Measurements from ENCODE around the gene ANKRD13A. TPM values are rescaled to one million over a fixed set of nuclear protein-coding genes. Genes with fewer than 3 reads are reported as not detected.
"Not testable (repeated sequence)": the region's sequence is repeated elsewhere in the genome, so short reads cannot be mapped to it uniquely, and the experiment has no call there.

Gene ANKRD13A
- polyA plus RNA-seq, 3 donors, result 10.2 to 16.8 (median 12.7) TPM

- WGBS, 3 donors, result 98% methylated on average over 4 of the region's 4 CpGs
- H3K27ac ChIP-seq (ENCODE audit: low read depth, low read length), result no peak overlapping the region
Observed at GRCh38 chr12:109972821-109973220, 26.4 kb upstream of the ANKRD13A start.

- 80 to 95% (median 94%) methylated on average over 5 of the region's 5 CpGs for WGBS, 3 donors
Observed at GRCh38 chr12:109981311-109981710, 17.9 kb upstream of the ANKRD13A start.

GRCh38 chr12:109982210-109982609, 17.0 kb upstream of the ANKRD13A start:
- H3K27ac ChIP-seq (ENCODE audit: low read depth, low read length), result no peak overlapping the region

More at GRCh38 chr12:109981311-109981710, 17.9 kb upstream of the ANKRD13A start:
- H3K27ac ChIP-seq (ENCODE audit: low read depth, low read length), result no peak overlapping the region

- H3K27ac ChIP-seq (ENCODE audit: low read depth, low read length), result no peak overlapping the region
- WGBS, 3 donors, result 59 to 95% (median 93%) methylated on average over 8 of the region's 8 CpGs
Observed at GRCh38 chr12:109983432-109984142, 15.6 kb upstream of the ANKRD13A start.

GRCh38 chr12:109986236-109986635, 13.0 kb upstream of the ANKRD13A start:
- not testable (repeated sequence) for H3K27ac ChIP-seq (ENCODE audit: low read depth, low read length)
- 95 to 97% (median 96%) methylated on average over 16 of the region's 16 CpGs for WGBS, 3 donors

GRCh38 chr12:109987615-109988014, 11.6 kb upstream of the ANKRD13A start:
- H3K27ac ChIP-seq (ENCODE audit: low read depth, low read length), result no peak overlapping the region
- 91 to 95% (median 93%) methylated on average over 8 of the region's 8 CpGs for WGBS, 3 donors

GRCh38 chr12:109988274-109988673, 11.0 kb upstream of the ANKRD13A start:
- no peak overlapping the region for H3K27ac ChIP-seq (ENCODE audit: low read depth, low read length)
- 84 to 95% (median 93%) methylated on average over 10 of the region's 10 CpGs for WGBS, 3 donors

GRCh38 chr12:109988903-109989302, 10.3 kb upstream of the ANKRD13A start:
- 70 to 77% (median 75%) methylated on average over 8 of the region's 8 CpGs for WGBS, 3 donors

GRCh38 chr12:109989380-109989779, 9.8 kb upstream of the ANKRD13A start:
- H3K27ac ChIP-seq (ENCODE audit: low read depth, low read length), result no peak overlapping the region
- whole genome bisulfite sequencing, 3 donors, result 77 to 82% (median 81%) methylated on average over 5 of the region's 5 CpGs

More at GRCh38 chr12:109988903-109989302, 10.3 kb upstream of the ANKRD13A start:
- H3K27ac ChIP-seq (ENCODE audit: low read depth, low read length), result no peak overlapping the region

GRCh38 chr12:109991586-109991985, 7.6 kb upstream of the ANKRD13A start:
- H3K27ac ChIP-seq (ENCODE audit: low read depth, low read length), result no peak overlapping the region
- 91 to 94% (median 91%) methylated on average over 5 of the region's 5 CpGs for WGBS, 3 donors

- no peak overlapping the region for H3K27ac ChIP-seq (ENCODE audit: low read depth, low read length)
- WGBS, 3 donors, result 68 to 91% (median 81%) methylated on average over 2 of the region's 2 CpGs
Observed at GRCh38 chr12:109993091-109993490, 6.1 kb upstream of the ANKRD13A start.

GRCh38 chr12:109994401-109995175, 4.6 kb upstream of the ANKRD13A start:
- 12 to 32% (median 31%) methylated on average over 6 of the region's 6 CpGs for WGBS, 3 donors
- H3K27ac ChIP-seq (ENCODE audit: low read depth, low read length), result no peak overlapping the region

GRCh38 chr12:109995361-109995685, 3.9 kb upstream of the ANKRD13A start:
- WGBS, 3 donors, result 0 to 3% (median 0%) methylated on average over 6 of the region's 6 CpGs
- no peak overlapping the region for H3K27ac ChIP-seq (ENCODE audit: low read depth, low read length)

GRCh38 chr12:109995686-109996482, 3.3 kb upstream of the ANKRD13A start, which contains the start of gene GIT2:
Gene GIT2, minus strand, starts transcription at chr12:109996368. Its CDS starts 144 bp downstream, at chr12:109996224.
- 0 to 1% (median 0%) methylated on average over 61 to 65 of the region's 65 CpGs for WGBS, 3 donors
- peak within 1 kb of the TSS; percentile 61 for H3K27ac ChIP-seq (ENCODE audit: low read depth, low read length)

GRCh38 chr12:109996483-109996853, 2.8 kb upstream of the ANKRD13A start:
- 48 to 50% (median 50%) methylated on average over 2 of the region's 2 CpGs for WGBS, 3 donors

GRCh38 chr12:109997393-109997792, 1.8 kb upstream of the ANKRD13A start:
- no peak overlapping the region for H3K27ac ChIP-seq (ENCODE audit: low read depth, low read length)
- 74 to 88% (median 77%) methylated on average over 4 of the region's 4 CpGs for WGBS, 3 donors

More at GRCh38 chr12:109996483-109996853, 2.8 kb upstream of the ANKRD13A start:
- no peak overlapping the region for H3K27ac ChIP-seq (ENCODE audit: low read depth, low read length)

GRCh38 chr12:109998241-109998903, 858 bp upstream of the ANKRD13A start:
- H3K27ac ChIP-seq (ENCODE audit: low read depth, low read length), result no peak overlapping the region
- 53 to 63% (median 60%) methylated on average over 9 of the region's 9 CpGs for whole genome bisulfite sequencing, 3 donors

GRCh38 chr12:109999649-109999971, 380 bp downstream of the ANKRD13A start:
- no peak overlapping the region for H3K27ac ChIP-seq (ENCODE audit: low read depth, low read length)
- 0% methylated on average over 27 of the region's 27 CpGs for WGBS, 3 donors

All from adipose tissue (tissue), 3 donors.